GM12878 (cell line): ENCODE results near the gene HSPBP1. TPM values are rescaled to one million over a fixed set of nuclear protein-coding genes. Genes with fewer than 3 reads are reported as not detected.

Experiments used
- ATAC-seq: fragments of 200-7000 bp; cut with Tn5 transposase; 3 replicates; pipeline ENCODE4 v1.9.1; 2020; ENCODE audit warnings: mild to moderate bottlenecking, moderate library complexity
- BruUV-seq: library from RNA; stranded (reverse); fragments of 400-500 nt; replicated peaks from 2 replicates; lab custom pipeline; 2021; lab: Mats Ljungman, UMichigan
- CTCF ChIA-PET: fragments of 300-600 bp; sonication (Branson Sonifier 250); formaldehyde crosslinking; extraction: SDS; loops from one replicate; lab custom pipeline; 2021; ENCODE audit warnings: inconsistent platforms; lab: Yijun Ruan, JAX
- POLR2A ChIA-PET: fragments of 350-600 bp; formaldehyde crosslinking; extraction: SDS; loops from one replicate; lab custom pipeline; 2021; ENCODE audit warnings: inconsistent platforms; lab: Charles Lee
- RAD21 ChIA-PET: fragments of 300-600 bp; sonication (Branson Sonifier 250); formaldehyde crosslinking; loops from one replicate; lab custom pipeline; 2023; ENCODE audit warnings: antibody characterized with exemption; ENCODE audit not compliant: unreplicated experiment; lab: Charles Lee
- SMC1A ChIA-PET: fragments of 300-600 bp; sonication (Branson Sonifier 250); formaldehyde crosslinking; loops from one replicate; lab custom pipeline; 2023; ENCODE audit not compliant: unreplicated experiment, uncharacterized antibody; lab: Charles Lee
- DNase-seq: peaks from one replicate; pipeline ENCODE4 v3.0.0-alpha.2; 2011; ENCODE audit warnings: low read depth, low spot score
- FAIRE-seq: peaks from 3 replicates; lab custom pipeline; 2011; peaks lifted over from hg19 to GRCh38; lab: Jason Lieb, UNC
- H2AFZ ChIP-seq: 2 replicates; pipeline ENCODE4 v1.6.0; 2011; ENCODE audit warnings: low read depth, low read length, control low read depth; ENCODE audit not compliant: control insufficient read depth
- H3K27ac ChIP-seq: 2 replicates; pipeline ENCODE4 v1.5.1; 2011; ENCODE audit warnings: control low read depth; ENCODE audit not compliant: control insufficient read depth, insufficient read depth
- H3K27me3 ChIP-seq, 2 experiments: replicated peaks in 1 of 2; 2 replicates each; pipeline versions ENCODE4 v1.6.0 to v1.6.1; 2011; ENCODE audit warnings: low read length in 1 of 2; ENCODE audit not compliant: control insufficient read depth in 2 of 2, insufficient read depth in 2 of 2
- H3K36me3 ChIP-seq, 2 experiments: 2 replicates each; pipeline ENCODE4 v1.5.1; 2011; ENCODE audit warnings: low read length in 1 of 2; ENCODE audit not compliant: control insufficient read depth in 2 of 2, insufficient read depth in 2 of 2
- H3K4me1 ChIP-seq: 2 replicates; pipeline ENCODE4 v1.6.1; 2011; ENCODE audit warnings: mild to moderate bottlenecking, low read length, moderate library complexity, mixed read lengths; ENCODE audit not compliant: control insufficient read depth, insufficient read depth
- H3K4me2 ChIP-seq: 2 replicates; pipeline ENCODE4 v1.6.0; 2011; ENCODE audit warnings: control low read depth; ENCODE audit not compliant: control insufficient read depth, insufficient read depth
- H3K4me3 ChIP-seq: fragments of 200-600 bp; sonication (generic); 2 replicates; pipeline ENCODE4 v1.5.1; 2016
- H3K79me2 ChIP-seq: 2 replicates; pipeline ENCODE4 v1.6.0; 2011; ENCODE audit warnings: low read length; ENCODE audit not compliant: control insufficient read depth, insufficient read depth
- H3K9ac ChIP-seq: 2 replicates; pipeline ENCODE4 v1.8.0; 2011; ENCODE audit warnings: low read length, control low read depth, mixed read lengths; ENCODE audit not compliant: control insufficient read depth, insufficient read depth
- H3K9me3 ChIP-seq: replicated peaks from 3 replicates; pipeline ENCODE4 v1.5.1; 2011; ENCODE audit warnings: mild to moderate bottlenecking, low read length; ENCODE audit not compliant: control insufficient read depth, insufficient read depth
- H4K20me1 ChIP-seq: 2 replicates; pipeline ENCODE4 v1.6.0; 2011; ENCODE audit not compliant: control insufficient read depth, insufficient read depth
- BMI1 ChIP-seq: fragments of 450-650 bp; IDR thresholded peaks from 2 replicates; pipeline ENCODE4 v1.6.1; 2016; ENCODE audit warnings: mild to moderate bottlenecking, moderate library complexity, borderline replicate concordance
- CBX3 ChIP-seq: fragments of 200-600 bp; sonication (generic); IDR thresholded peaks from 2 replicates; pipeline ENCODE4 v1.6.1; 2016; ENCODE audit warnings: low read depth, borderline replicate concordance
- CREB1 ChIP-seq: IDR thresholded peaks from 2 replicates; pipeline ENCODE4 v1.6.1; 2012; ENCODE audit warnings: low read depth, mild to moderate bottlenecking, inconsistent platforms
- E2F8 ChIP-seq: fragments of 450-650 bp; IDR thresholded peaks from 2 replicates; pipeline ENCODE4 v1.6.1; 2018; ENCODE audit warnings: mild to moderate bottlenecking, low read depth, moderate library complexity; ENCODE audit not compliant: partially characterized antibody
- NFIC ChIP-seq: IDR thresholded peaks from 2 replicates; pipeline ENCODE4 v1.6.1; 2012; ENCODE audit warnings: low read depth, mild to moderate bottlenecking, inconsistent platforms, low read length, moderate library complexity
- NFYB ChIP-seq: IDR thresholded peaks from 2 replicates; pipeline ENCODE4 v1.6.1; 2011; ENCODE audit warnings: low read depth, mild to moderate bottlenecking, low read length, improper control_type of control experiment, moderate library complexity; ENCODE audit not compliant: insufficient read depth
- NR2C2 ChIP-seq: IDR thresholded peaks from 2 replicates; pipeline ENCODE4 v1.6.1; 2011; ENCODE audit warnings: borderline replicate concordance, low read depth; ENCODE audit not compliant: control insufficient read depth, insufficient read length
- NRF1 ChIP-seq: conservative IDR thresholded peaks from 2 replicates; pipeline ENCODE4 v1.6.1; 2011; ENCODE audit warnings: mild to moderate bottlenecking, low read depth, low read length, improper control_type of control experiment
- RAD21 ChIP-seq: IDR thresholded peaks from 2 replicates; pipeline ENCODE4 v1.6.1; 2011; ENCODE audit warnings: mild to moderate bottlenecking, low read depth, low read length, moderate library complexity; ENCODE audit not compliant: insufficient read depth
- SMAD5 ChIP-seq: IDR thresholded peaks from 2 replicates; pipeline ENCODE4 v1.6.1; 2016; ENCODE audit warnings: antibody characterized with exemption, low read depth
- SRF ChIP-seq, 2 experiments: IDR thresholded peaks; 2 replicates each; pipeline ENCODE4 v1.6.1; 2011; ENCODE audit warnings: low read depth in 2 of 2, low read length in 2 of 2, mild to moderate bottlenecking in 1 of 2, moderate library complexity in 1 of 2
- TBL1XR1 ChIP-seq: IDR thresholded peaks from 2 replicates; pipeline ENCODE4 v1.6.1; 2012; ENCODE audit warnings: low read depth, low read length, improper control_type of control experiment
- ZBTB4 ChIP-seq: fragments of 450-650 bp; formaldehyde crosslinking; IDR thresholded peaks from 2 replicates; pipeline ENCODE4 v1.4.0; 2022; ENCODE audit warnings: mild to moderate bottlenecking, moderate library complexity
- ZNF217 ChIP-seq: fragments of 450-650 bp; IDR thresholded peaks from 2 replicates; pipeline ENCODE4 v1.6.1; 2017; ENCODE audit warnings: antibody characterized with exemption, mild to moderate bottlenecking
- ZNF274 ChIP-seq: IDR thresholded peaks from one replicate; pipeline ENCODE4 v1.8.0; 2011; ENCODE audit not compliant: insufficient read length, insufficient read depth
- WGBS: methylation state at CpG from one replicate; pipeline ENCODE4 v1.1.6; 2016; ENCODE audit warnings: low lambda C conversion rate; ENCODE audit not compliant: insufficient replicate concordance, insufficient coverage; ENCODE audit errors: missing lambda C conversion rate; 5-methylcytosine and 5-hydroxymethylcytosine counted together
- in situ Hi-C: fragments of 300-500 bp; cut with MboI; formaldehyde crosslinking; loops from 9 replicates; pipeline ENCODE4 v1.14.3; 2018; ENCODE audit warnings: mixed read lengths
- intact Hi-C: fragments of 100-400 bp; cut with micrococcal nuclease; formaldehyde crosslinking; loops from one replicate; pipeline ENCODE4 v1.14.2; 2022; ENCODE audit not compliant: unreplicated experiment
- polyA plus RNA-seq, 11 experiments: library from polyadenylated mRNA; depleted of rRNA in 4 of 11; unstranded in 6 of 11; stranded (reverse) in 5 of 11; fragments of >200 nt; fragmentation: Nextera tagmentation in 4 of 11; fragmentation: Illumina TruSeq in 1 of 11; extraction: Ambion mirVana in 4 of 11; extraction: Trizol in 1 of 11; gene quantifications; 1 replicate in 1 of 11; 2 replicates in 10 of 11; pipeline versions ENCODE4 v1.2.1 to v1.2.3, GENCODE V29; 2011 to 2016; ENCODE audit warnings: inconsistent platforms in 2 of 11, missing spikeins in 2 of 11, low read depth in 1 of 11
- total RNA-seq, 4 experiments: library from RNA; depleted of rRNA in 3 of 4; stranded (reverse); fragments of >200 nt in 3 of 4; fragmentation: Illumina TruSeq in 1 of 4; extraction: Trizol in 1 of 4; gene quantifications; 2 replicates each; pipeline versions ENCODE4 v1.2.1 to v1.2.3, GENCODE V29; 2013 to 2021
- TF ChIP-seq, protein P1 (sequence below): fragments of 450-650 bp; IDR thresholded peaks from 2 replicates; pipeline ENCODE4 v1.6.1; 2018; ENCODE audit warnings: borderline replicate concordance, mild to moderate bottlenecking; ENCODE audit not compliant: partially characterized antibody

Gene HSPBP1
- total and polyA plus RNA-seq, 10 of the 15 experiments (the other 5 are each of a cell fraction or from before 2014, with no cell fraction given): 0.18 to 83.3 (median 23.0) TPM

- Histone ChIP-seq H4K20me1 (no peaks in the 10 kb centered on the region), H3K4me2 (peak overlapping the region; percentile 92), H3K79me2 (no peaks in the 10 kb centered on the region; the same call in 1 of the 2 replicates), H3K27ac (peak overlapping the region; percentile 80; the same call in 1 of the 2 replicates), H3K9me3 (no peaks in the 10 kb centered on the region; the same call in 2 of the 3 replicates), H3K36me3 (peaks cover 0 to 3% of the 10 kb centered on the region in 2 experiments; a peak in 1 of 4 replicates), H3K27me3 (no peaks in the 10 kb centered on the region), H3K9ac (no peak overlapping the region), H2AFZ (no peak overlapping the region), H3K4me3 (0 out of 2 replicates have a peak overlapping the region, but pooled peaks have one; percentile 10), H3K4me1 (peaks cover 42% of the 10 kb centered on the region)
- CTCF ChIA-PET: interaction anchor here (1.0 to 2.6 kb wide), 4 partner anchors 15 to 22 kb away, joined by 3 to 6 read pairs (median 5); no protein-coding TSS in a partner anchor
- in situ Hi-C loops: no loop called here
- intact Hi-C loops: no loop called here
- WGBS: 91% methylated on average over 17 of the region's 17 CpGs
- ATAC-seq (no peak), DNase-seq (no peak), FAIRE-seq (no peak)
- POLR2A ChIA-PET: interaction anchor here (3.1 to 6.1 kb wide), 2 partner anchors 18 to 22 kb away, joined by 39 to 86 read pairs; partner anchors contain the start of gene PPP6R1
- RAD21 ChIA-PET: interaction anchor here (1.3 to 3.8 kb wide), 2 partner anchors 18 to 22 kb away, joined by 4 to 46 read pairs; partner anchors contain the start of gene PPP6R1
- SMC1A ChIA-PET: interaction anchor here (0.6 to 7.6 kb wide), 5 partner anchors 9 to 24 kb away, joined by 3 to 68 read pairs (median 7); partner anchors contain the start of gene PPP6R1
- BruUV-seq: no TSS peak
- no peak for TF ChIP-seq NFIC
- no peak for TF ChIP-seq CREB1
- TF ChIP-seq TBL1XR1: no peak
- TF ChIP-seq SRF (IDR thresholded peaks at IDR 0.05; ENCODE audit: low read depth in 2 of 2, low read length in 2 of 2): no peak
- TF ChIP-seq NFYB: no peak
- TF ChIP-seq NR2C2: no peak
- TF ChIP-seq RAD21: no peak
- TF ChIP-seq SMAD5: no peak
- TF ChIP-seq ZNF274: no peak
- TF ChIP-seq BMI1: no peak
- no peak for TF ChIP-seq CBX3
- TF ChIP-seq, protein P1, sequence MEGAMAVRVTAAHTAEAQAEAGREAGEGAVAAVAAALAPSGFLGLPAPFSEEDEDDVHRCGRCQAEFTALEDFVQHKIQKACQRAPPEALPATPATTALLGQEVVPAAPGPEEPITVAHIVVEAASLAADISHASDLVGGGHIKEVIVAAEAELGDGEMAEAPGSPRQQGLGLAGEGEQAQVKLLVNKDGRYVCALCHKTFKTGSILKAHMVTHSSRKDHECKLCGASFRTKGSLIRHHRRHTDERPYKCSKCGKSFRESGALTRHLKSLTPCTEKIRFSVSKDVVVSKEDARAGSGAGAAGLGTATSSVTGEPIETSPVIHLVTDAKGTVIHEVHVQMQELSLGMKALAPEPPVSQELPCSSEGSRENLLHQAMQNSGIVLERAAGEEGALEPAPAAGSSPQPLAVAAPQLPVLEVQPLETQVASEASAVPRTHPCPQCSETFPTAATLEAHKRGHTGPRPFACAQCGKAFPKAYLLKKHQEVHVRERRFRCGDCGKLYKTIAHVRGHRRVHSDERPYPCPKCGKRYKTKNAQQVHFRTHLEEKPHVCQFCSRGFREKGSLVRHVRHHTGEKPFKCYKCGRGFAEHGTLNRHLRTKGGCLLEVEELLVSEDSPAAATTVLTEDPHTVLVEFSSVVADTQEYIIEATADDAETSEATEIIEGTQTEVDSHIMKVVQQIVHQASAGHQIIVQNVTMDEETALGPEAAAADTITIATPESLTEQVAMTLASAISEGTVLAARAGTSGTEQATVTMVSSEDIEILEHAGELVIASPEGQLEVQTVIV: no peak
- no peak for TF ChIP-seq NRF1
- no peak for TF ChIP-seq ZNF217
- TF ChIP-seq E2F8: no peak
- TF ChIP-seq ZBTB4: no peak
These were observed 2.4 kb downstream of the HSPBP1 start for GRCh38 chr19:55277494-55277893.
